Activated CD8-positive, alpha-beta memory T cell treated with anti-CD3 and anti-CD28 coated beads for 1 hour (primary cell): ENCODE results near the gene CDC34.

Source experiments
- DNase-seq, 2 donors: peaks; one replicate each; pipeline ENCODE4 v3.0.0-alpha.2; 2020; ENCODE audit warnings: low read depth in 1 of 2; ENCODE audit errors: extremely low read depth in 1 of 2

CDC34 gene, protein sequence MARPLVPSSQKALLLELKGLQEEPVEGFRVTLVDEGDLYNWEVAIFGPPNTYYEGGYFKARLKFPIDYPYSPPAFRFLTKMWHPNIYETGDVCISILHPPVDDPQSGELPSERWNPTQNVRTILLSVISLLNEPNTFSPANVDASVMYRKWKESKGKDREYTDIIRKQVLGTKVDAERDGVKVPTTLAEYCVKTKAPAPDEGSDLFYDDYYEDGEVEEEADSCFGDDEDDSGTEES

GRCh38 chr19:531753-532560 is at the start of gene CDC34:
Gene CDC34, plus strand, starts transcription at chr19:531760. Its CDS starts 172 bp downstream, at chr19:531932.
- no peak for DNase-seq

GRCh38 chr19:482186-483041 is 49.1 kb upstream of the CDC34 start:
- no peak for DNase-seq

GRCh38 chr19:483332-484072 is 48.1 kb upstream of the CDC34 start:
- DNase-seq, result no peak

GRCh38 chr19:484494-484893 is 47.1 kb upstream of the CDC34 start:
- no peak for DNase-seq

GRCh38 chr19:485077-485476 is 46.5 kb upstream of the CDC34 start:
- no peak for DNase-seq

GRCh38 chr19:485583-486236 is 45.9 kb upstream of the CDC34 start:
- no peak for DNase-seq

DNA sequence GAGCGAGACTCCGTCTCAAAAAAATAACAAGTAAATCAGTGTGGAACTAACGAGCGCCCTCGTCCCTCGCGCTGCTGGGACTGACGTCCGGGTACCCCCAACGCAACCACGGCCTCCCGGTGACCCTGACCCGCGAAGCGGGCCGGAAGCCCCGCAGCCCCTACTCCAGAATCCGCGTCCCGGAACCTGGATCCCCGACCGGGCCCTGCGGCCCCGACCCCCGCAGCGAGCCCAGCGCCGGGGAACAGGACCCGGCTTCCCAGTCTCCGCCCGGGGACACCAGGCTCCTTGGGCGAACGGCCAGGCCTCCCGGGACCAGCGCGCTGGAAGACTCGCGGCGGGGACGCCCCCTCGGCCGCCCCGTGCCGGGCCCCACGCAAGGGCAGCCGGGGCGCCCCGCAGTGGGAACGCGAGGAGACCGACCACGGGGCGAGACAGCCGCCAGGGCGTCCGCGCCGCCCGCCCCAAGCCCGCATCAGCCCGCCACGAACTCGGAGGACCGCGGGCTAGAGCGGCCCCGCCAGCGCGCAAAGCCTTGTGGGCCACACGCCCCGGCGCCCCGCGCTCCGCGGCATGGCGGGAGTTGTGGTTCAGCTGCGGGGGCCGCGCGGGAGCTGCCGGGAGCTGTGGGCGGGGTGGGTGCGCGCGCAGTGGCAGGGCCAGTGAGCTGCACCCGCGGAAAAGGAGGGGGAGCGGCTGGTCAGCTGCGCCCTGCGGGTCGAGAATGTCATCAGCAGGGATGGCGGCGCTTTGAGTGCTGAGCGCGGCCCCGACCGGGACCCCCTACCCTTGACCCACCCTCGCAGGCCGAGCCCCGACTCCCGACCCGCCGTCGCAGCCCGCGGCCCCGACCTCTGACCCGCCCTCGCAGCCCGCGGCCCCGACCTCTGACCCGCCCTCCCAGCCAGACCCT is 42.8 kb upstream of the CDC34 start:
- peak; percentile 71 to 94 for DNase-seq

DNA sequence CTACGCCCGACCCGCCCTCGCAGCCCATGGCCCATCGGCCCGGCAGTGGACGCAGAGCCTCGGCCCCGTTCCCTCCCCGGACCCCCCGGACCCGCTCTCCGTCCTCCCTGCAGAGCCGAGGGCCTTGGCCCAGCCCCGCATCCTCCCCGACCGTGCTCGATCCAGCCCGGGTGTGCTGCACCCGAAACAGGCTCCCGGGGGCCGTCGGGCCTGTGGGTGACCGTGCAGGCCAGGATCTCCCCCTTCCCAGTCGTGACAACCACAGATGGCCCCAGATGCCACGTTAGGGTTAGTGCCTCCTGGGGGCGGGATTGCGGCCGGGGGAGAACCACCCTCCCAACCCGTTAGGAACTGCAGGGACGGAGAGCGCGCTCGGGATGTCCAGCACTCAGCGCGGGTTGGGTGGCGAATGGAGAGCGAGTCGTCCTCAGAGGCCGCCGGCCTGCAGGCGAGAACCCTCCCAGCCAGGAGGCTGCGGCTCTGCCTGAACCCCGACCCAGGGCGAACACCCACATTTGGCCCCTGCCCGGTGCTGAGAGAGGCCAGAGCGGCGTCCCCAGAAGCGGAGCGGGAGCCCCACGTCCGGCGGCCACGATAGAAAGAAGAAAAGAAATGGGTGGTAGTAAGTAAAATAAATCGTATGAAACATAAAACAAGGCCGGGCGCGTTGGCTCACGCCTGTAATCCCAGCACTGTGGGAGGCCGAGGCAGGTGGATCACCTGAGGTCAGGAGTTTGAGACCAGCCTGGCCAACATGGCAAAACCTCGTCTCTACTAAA is 42.0 kb upstream of the CDC34 start:
- DNase-seq, result no peak

- no peak for DNase-seq
These were observed 40.3 kb upstream of the CDC34 start for GRCh38 chr19:491146-491741.

DNA sequence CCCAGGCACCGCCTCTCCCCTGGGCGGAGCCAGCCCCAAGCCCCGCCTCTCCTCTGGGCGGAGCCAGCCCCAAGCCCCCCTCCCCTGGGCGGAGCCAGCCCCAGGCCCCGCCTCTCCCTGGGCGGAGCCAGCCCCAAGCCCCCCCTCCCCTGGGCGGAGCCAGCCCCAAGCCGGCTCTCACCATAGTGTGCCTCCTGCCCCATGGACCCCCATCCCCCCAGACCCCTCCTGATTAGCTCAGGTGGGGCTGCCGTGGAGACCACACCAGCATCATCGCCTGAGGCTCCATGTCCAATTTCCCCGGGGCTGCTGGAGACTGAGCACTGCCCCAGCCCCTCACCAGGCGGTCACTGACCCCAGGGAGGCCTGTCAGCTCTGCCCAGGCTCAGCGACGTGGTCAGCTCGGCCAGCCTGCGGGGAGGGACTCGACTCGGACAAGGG is 39.4 kb upstream of the CDC34 start:
- DNase-seq, result peak in 1 of 2 donors; percentile 40

DNA sequence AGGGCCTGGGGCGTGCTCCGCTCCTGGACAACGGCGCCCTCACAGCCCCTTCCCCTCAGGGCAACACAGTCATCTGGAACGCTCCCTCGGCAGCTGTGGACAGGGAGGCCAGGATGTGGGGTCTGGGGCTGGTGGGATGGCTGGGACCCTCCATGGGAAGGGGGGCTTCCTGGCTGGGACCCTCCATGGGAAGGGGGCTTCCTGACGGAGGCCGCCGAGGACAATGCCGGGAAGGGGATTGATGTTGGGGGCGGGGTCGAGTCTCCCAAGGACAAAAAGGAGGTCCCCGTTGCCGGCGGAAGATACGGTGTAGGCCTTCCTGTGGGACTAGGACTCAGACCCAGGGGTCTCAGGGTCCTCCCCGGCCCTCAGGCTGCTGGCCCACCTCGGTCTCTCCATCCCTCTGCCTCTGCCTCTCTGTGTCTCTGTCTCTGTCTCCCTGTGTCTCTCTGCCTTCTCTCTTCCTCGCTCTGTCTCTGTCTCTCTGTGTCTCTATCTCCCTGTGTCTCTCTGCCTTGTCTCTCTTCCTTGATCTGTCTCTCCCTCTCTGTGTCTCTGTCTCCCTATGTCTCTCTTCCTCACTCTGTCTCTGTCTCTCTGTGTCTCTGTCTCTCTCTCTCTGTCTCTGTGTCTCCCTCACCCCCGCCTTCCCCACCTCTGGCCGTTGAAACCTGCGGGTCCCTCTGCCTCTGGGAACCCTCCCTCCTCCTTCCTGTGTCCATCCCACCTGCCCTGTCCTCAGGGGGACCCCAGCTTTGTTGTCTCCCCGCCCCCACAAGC is 38.0 kb upstream of the CDC34 start:
- DNase-seq, result no peak

DNA sequence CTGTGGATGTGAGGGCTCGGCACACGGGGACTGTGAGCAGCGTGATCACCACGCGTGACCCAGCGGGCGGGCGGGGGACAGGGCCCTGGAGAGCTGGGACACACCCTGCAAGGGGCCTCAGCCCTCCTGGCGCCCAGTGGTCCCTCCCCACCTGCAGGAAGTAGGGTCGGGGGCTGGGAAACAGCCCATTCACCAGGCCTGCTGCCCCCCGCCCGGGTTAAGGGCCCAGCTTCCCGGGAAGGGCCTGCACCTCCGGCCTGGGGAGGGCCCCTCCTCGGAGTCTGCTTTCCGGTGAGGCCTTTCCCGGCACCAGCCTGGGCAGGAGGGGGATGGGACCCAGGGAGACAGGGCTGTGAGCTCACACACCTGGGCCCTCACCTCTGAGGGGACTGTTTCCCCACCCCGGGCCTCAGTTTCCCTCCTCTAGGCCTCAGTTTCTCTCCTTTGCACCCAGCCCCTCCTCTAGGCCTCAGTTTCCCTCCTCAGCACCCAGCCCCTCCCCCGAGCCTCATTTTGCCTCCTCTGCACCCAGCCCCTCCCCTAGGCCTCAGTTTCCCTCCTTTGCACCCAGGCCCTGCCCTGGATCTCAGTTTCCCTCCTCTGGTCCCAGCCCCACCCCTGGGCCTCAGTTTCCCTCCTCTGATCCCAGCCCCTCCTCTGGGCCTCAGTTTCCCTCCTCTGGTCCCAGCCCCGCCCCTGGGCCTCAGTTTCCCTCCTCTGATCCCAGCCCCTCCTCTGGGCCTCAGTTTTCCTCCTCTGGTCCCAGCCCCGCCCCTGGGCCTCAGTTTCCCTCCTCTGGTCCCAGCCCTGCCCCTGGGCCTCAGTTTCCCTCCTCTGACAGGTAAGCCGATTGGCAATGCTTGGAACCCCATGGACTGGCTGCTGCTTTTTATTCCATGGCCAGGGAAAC is 37.1 kb upstream of the CDC34 start:
- DNase-seq, result no peak

DNA sequence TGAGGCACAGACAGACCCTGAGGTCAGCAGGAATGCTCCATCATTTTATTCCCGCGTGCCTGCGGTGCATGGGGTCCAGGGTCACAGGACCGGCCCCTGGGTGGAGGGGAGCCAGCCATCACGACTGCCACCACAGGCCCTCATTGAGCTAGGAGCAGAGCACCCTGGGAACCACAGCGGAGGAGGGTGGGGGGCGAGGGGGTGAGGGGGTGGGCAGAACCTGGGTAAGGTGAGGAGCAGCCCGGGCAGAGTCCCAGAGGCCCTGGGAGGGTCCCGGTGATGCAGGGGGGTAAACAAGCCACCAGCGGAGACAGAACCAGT is 36.5 kb upstream of the CDC34 start:
- DNase-seq, result no peak

DNA sequence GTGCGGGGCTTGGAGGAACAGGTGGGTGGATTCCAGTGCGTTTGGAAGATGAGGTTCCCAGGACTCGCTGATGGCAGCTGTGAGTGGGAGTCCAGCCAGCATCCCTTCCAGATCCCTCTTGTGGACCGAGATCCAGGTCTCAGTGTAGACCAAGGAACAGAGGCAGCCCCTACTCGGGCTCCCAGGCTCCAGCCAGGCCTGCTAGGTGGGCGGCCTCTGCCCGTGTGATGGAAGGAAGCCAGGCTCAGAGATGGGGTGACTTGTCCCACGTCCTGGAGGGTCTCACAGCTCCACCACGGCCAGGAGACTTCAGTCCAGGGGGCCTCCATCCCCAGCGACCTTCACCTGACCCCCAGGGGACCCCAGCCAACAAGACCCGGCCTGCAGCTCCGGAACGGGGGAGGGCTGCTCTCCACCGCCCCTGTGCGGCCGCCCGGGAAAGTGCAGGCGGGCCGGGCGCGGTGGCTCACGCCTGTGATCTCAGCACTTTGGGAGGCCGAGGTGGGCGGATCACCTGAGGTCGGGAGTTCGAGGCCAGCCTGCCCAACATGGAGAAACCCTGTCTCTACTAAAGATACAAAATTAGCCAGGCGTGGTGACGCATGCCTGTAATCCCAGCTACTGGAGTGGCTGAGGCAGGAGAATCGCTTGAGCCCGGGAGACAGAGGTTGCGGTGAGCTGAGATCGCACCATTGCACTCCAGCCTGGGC is 36.0 kb upstream of the CDC34 start:
- no peak for DNase-seq

- DNase-seq, result no peak
These were observed 35.4 kb upstream of the CDC34 start, which contains the start of gene MADCAM1 for GRCh38 chr19:496112-496665. Gene MADCAM1, plus strand, starts transcription at chr19:496486. Its CDS starts 14 bp downstream, at chr19:496500.
